ENCODE measurements around the gene HIP1R.

GRCh38 chr12:122902854-122903692, 67.8 kb downstream of the HIP1R start:
- TF ChIP-seq CTCF (IDR thresholded peaks at IDR 0.05; ENCODE audit: low read depth, low read length) (no peak), POLR2A (IDR thresholded peaks at IDR 0.05; ENCODE audit: extremely low read depth, insufficient read length) (no peak), MAX (IDR thresholded peaks at IDR 0.05; ENCODE audit: low read depth, low read length) (no peak), MYC (IDR thresholded peaks at IDR 0.05; ENCODE audit: low read depth, low read length) (no peak)
